Mononuclear cell (primary cell): ENCODE results near the gene SAMD4A. TPM values are rescaled to one million over a fixed set of nuclear protein-coding genes. Genes with fewer than 3 reads are reported as not detected.

Experiments
- H3K27me3 ChIP-seq: 2 replicates; pipeline ENCODE4 v1.6.0; 2011; ENCODE audit warnings: low read length, control low read depth; ENCODE audit not compliant: insufficient read depth
- H3K4me1 ChIP-seq: 2 replicates; pipeline ENCODE4 v1.5.1; 2011; ENCODE audit warnings: mild to moderate bottlenecking, low read length, control low read depth; ENCODE audit not compliant: insufficient read depth
- H3K4me3 ChIP-seq: 2 replicates; pipeline ENCODE4 v1.5.1; 2011; ENCODE audit warnings: mild to moderate bottlenecking, low read length, moderate library complexity
- H3K9me3 ChIP-seq: 2 replicates; pipeline ENCODE4 v1.5.1; 2011; ENCODE audit warnings: low read depth, mild to moderate bottlenecking, control low read depth, low read length
- total RNA-seq: library from RNA; depleted of rRNA; stranded (reverse); fragments of >200 nt; gene quantifications from one replicate; pipeline ENCODE4 v1.2.3, GENCODE V29; 2012

The SAMD4A gene
- total RNA-seq, 1 donor: 2.0 TPM

DNA sequence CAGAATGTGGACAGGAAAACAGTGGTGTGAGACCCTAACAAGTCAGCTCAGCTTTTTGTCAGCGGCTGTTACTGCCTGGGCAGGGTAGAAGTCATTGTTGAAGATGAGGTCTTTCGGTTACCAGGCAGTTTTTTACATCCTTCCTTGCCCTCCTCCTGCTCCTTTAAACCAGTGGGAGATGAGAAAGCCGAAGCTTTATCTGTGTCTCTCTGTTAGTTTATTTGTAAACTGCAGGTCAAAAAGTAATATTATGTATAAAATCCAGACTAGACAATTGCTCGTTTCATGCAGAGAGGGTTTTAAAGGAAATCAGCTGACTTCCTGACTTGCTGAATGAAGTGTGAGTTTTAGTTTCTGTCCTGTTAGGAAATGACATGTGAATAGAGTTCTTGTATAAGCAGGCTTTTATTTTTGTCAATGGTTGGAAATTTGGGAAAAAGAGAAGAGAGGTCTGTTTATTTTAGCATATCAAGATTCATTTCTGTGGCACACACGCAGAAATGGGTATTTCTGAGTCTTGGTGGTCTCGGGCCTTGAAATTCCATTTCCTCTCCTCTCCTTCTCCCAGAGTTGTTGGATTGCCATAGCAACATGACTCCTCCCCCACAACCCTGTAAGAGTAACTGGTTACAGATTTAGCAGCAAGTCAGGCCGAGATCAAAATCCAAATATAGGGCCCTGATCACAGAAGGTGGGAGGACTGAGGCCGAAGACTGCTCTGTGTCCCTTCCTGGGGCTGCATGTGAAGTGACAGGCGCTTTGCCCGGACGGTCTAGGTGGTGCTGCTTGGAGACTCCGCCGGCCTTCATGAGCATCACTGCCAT is 60.8 kb downstream of the SAMD4A start:
- Histone ChIP-seq H3K4me1 (peaks cover 36% of the 10 kb centered on the region), H3K4me3 (peak overlapping the region; percentile 23), H3K27me3 (no peaks in the 10 kb centered on the region), H3K9me3 (no peaks in the 10 kb centered on the region)

DNA sequence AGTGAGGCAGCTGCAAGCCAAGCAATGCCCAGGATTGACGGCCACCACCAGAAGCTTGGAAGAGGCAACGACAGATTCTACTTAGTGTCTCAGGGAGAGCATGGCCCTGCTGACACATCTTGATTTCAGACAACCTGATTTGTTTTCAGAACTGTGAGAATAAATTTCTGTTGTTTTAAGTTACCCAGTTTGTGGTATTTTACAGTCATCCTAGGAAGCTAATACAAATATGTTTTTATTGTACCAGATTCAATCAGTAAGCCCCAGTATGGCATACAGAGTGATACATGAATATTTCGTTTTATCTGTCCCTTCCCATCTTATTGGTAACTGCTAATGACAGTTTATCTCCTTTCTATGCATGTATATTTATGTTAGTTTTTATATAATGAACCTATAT is 62.3 kb downstream of the SAMD4A start:
- H3K9me3 ChIP-seq: no peaks in the 10 kb centered on the region
- peaks cover 36% of the 10 kb centered on the region for H3K4me1 ChIP-seq
- H3K4me3 ChIP-seq: no peak overlapping the region
- H3K27me3 ChIP-seq: no peaks in the 10 kb centered on the region

DNA sequence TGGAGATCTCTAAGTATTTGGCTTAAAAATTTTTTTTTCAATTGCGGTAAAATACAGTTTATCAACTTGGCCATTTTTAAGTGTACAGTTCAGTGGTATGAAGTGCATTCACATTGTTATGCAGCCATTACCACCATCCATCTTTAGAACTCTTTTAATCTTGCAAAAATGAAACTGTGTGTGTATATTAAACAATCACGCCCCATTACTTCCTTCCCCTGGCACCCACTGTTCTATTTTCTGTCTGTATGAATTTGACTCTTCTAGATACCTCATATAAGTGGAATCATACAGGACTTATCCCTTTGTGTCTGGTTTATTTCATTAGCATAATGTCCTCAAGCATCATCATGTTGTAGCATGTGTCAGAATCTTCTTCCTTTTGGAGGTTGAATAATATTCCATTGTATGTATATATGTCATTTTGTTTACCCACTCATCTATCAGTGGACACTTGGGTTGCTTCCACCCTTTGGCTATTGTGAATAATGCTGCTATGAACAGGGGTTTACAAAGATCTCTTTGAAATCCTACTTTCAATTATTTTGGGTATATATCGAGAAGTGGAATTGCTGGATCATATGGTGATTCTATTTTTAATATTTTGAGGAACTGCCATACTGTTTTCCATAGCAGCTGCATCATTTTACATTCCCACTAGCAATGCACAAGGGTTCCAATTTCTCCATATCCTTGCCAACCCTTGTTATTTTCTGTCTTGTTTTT is 62.9 kb downstream of the SAMD4A start:
- peaks cover 36% of the 10 kb centered on the region for H3K4me1 ChIP-seq
- no peak overlapping the region for H3K4me3 ChIP-seq
- H3K9me3 ChIP-seq: no peaks in the 10 kb centered on the region
- no peaks in the 10 kb centered on the region for H3K27me3 ChIP-seq

DNA sequence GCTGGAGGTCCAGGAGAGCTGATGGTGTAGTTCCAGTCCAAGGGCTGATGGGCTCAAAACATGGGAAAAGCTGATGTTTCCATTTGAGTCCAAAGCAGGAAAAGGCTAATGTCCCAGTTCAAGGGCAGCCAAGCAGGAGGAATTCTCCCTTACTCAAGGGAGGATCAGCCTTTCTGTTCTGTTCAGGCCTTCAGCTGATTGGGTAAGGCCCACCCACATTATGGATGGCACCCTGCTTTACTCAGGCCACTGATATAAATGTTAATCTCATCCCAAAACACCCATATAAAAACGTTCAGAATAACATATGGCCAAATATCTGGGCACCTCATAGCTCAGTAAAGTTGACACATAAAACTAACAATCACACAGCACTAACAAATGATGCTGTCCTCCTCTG is 64.1 kb downstream of the SAMD4A start:
- Histone ChIP-seq H3K27me3 (no peaks in the 10 kb centered on the region), H3K4me3 (no peak overlapping the region), H3K4me1 (peaks cover 33% of the 10 kb centered on the region), H3K9me3 (no peaks in the 10 kb centered on the region)

DNA sequence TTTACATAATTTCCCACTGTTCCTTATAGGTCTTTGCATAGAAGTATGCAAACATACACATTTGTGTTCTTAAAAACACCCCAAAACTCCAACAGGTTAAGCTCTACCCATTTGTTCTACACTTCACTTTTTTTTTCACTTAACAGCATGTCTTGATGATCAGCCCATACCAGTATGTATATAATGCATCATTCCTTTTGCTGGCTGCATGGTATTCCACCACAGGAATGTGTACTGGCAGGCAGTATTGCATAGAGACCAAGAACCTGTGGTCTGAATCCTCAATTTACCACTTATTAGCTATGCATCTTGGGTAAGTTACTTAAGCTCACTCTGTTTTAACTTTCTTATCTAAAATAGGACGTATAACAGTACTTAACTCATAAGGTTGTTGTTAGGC is 65.5 kb downstream of the SAMD4A start:
- no peak overlapping the region for H3K4me3 ChIP-seq
- no peaks in the 10 kb centered on the region for H3K27me3 ChIP-seq
- H3K9me3 ChIP-seq: no peaks in the 10 kb centered on the region
- H3K4me1 ChIP-seq: peaks cover 24% of the 10 kb centered on the region

DNA sequence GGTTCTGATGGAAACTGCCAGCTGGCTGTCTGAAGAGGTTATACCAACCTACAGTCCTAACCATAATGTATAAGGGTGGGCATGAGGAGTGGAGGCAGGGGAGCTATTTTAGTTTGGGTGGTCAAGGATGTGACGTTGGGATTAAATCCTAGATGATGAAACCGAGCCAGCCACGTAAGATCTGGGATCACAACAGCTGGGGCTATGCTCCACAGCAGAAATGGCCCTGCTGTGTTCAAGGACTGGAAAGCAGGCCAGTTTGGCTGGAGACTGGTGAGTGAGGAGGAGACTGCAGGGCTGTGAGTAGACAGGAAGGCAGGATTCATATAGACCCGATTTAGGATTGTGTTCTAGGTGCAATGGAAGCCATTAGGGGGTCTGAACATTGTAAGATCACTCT is 66.1 kb downstream of the SAMD4A start:
- H3K4me1 ChIP-seq: peaks cover 19% of the 10 kb centered on the region
- no peaks in the 10 kb centered on the region for H3K27me3 ChIP-seq
- no peak overlapping the region for H3K4me3 ChIP-seq
- H3K9me3 ChIP-seq: no peaks in the 10 kb centered on the region

DNA sequence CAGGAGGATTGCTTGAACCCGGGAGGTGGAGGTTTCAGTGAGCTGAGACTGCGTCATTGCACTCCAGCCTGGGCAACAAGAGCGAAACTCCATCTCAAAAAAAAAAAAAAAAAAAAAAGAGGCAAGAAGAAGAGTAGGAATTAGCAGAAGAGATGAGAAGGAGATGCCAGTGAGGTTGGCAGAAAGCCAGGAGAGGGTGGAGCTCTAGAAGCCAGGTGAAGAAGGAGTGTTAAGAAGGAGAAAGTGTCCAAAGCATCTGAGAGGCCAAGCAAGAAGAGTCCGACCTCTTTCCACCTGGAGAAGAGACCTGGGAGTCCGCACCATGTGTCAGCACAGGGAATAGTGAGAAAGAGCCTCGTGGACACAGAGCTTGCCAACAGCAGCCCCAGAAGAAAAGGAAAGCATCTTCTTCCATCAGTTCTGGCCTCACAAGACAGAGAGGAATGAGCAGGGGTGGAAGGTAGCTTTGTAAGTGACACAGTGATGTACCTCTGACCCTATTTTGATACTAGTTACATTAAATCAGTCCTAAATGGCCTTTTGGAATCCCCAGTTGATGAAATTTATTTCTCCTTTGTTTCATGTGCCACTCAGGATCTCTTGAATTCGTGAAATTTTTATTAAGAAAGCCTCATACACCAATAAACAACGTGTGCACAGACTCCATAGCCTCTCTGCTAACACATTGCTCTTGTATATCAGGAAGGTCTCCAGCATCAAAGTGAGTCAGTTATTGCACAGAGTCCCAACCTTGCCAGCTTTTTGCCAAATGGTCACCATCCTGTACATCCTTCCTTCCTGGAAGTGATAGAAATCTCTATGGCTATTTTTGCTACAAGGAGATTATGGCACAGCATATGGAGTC is 70.6 kb downstream of the SAMD4A start:
- Histone ChIP-seq H3K9me3 (no peaks in the 10 kb centered on the region), H3K4me1 (no peaks in the 10 kb centered on the region), H3K27me3 (no peaks in the 10 kb centered on the region), H3K4me3 (no peak overlapping the region)

DNA sequence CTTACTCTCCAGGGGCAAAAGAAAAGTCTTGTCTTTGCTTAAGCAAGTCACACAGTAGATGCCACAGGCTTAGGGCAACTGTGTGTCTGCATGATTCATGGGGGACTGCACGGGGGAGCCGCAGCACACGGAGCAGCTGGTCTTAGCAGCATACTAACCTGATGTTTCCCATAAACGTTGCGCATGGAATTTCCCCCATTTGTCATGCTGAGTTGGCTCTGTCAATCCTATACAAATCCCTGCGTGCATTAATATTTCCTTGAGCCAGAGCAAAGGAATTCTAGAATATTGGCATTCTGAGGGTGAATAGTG is 71.2 kb downstream of the SAMD4A start:
- no peak overlapping the region for H3K4me3 ChIP-seq
- H3K9me3 ChIP-seq: no peaks in the 10 kb centered on the region
- no peaks in the 10 kb centered on the region for H3K4me1 ChIP-seq
- no peaks in the 10 kb centered on the region for H3K27me3 ChIP-seq

DNA sequence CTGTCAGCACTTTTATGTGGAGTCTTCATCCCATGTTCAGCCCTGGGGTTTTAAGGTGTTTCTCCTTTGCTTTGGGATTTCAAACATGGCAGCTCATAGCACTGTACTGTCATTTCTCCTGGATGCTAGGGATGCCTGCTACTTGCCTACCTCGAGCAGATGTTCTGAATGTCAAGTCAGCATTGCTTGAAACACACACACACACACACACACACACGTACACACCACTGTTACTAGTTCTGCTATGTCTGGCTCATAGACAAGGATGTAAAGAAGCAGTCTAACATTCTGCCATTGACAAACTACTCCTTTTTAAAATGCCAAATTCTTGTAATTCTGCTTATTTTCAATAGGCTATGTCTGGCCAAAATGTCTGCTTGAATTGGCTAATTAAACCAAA is 72.7 kb downstream of the SAMD4A start:
- H3K4me3 ChIP-seq: no peak overlapping the region
- H3K9me3 ChIP-seq: no peaks in the 10 kb centered on the region
- H3K27me3 ChIP-seq: no peaks in the 10 kb centered on the region
- no peaks in the 10 kb centered on the region for H3K4me1 ChIP-seq

DNA sequence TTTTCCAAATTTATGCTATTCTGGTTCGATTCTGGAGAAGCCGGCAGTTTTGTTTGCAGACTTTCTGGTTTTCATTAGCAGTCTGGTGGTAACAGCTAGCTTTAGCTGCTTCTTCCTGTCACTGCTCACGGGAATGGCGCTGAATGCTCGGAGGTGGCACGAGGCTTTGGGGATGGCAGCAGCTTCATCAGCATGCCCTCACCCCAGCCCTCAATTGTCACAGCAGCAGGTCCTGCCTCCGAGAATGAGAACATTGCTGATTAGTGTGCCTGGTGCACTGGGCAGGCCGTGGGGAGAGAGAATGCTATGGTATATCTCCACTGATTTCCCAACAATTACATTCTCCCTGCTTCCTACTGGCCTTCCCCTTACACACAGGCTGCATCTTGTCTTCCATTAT is 73.6 kb downstream of the SAMD4A start:
- no peaks in the 10 kb centered on the region for H3K27me3 ChIP-seq
- H3K4me3 ChIP-seq: no peak overlapping the region
- H3K9me3 ChIP-seq: no peaks in the 10 kb centered on the region
- no peaks in the 10 kb centered on the region for H3K4me1 ChIP-seq

DNA sequence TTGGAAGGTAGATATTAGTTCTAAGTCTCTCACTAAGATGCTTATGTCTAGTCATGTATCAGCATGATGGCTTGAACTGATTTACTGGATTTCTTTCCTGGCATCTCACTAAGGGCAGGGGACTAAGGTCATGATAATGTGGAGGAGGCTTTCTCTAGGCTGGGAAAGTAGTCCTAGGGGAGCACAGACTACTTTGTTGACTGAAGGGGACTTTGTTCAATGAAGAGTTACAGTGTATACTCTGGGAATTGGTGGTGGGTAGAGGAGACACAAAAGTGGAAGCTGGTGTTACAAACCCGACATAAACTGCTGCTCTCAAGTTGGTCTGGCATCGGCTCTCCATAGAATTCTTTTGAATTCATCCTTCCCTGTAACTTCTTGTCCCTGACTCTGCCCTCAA is 75.2 kb downstream of the SAMD4A start:
- no peaks in the 10 kb centered on the region for H3K27me3 ChIP-seq
- H3K4me1 ChIP-seq: no peaks in the 10 kb centered on the region
- no peaks in the 10 kb centered on the region for H3K9me3 ChIP-seq
- no peak overlapping the region for H3K4me3 ChIP-seq

DNA sequence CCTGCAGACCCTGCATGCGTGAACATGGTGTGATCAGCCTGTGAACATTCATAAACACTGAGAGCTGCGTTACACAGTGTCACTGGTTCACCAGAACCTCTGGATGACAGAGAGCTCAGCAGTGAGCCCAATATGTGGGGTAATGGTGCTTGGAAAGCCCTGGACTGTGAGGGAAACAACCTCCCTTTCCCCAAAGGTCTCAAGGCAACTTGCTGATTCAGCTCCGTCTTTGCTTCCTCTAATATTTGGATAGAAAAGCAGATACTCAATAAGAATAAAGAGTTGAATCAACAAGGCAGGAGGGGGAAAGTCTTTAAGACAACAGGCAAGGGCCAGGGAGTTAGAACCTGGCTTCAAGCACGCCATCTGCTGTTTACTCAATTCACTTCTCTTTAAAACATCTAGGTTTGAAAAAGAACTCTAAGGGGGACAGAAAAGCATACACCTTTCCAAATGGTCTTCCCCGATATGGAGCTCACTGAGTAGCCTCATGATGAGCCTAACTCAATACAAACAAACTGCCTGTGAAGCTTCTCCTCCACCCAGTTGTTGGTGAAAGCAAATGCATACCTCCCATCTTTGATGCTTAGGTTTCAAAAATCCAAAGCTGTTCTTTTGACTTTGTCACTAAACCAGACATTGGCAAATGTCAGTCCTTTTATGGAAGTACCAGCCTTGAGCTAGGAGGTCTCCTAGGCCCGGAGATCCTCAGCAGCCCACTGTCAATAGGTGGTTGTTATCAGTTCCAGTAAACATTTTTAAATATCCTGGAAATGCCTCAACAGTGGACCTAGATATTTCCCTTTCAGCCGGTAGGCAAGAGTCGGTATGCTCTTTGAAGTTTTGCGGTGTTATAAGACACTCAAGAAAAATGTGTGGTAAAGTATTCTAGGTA is 76.1 kb downstream of the SAMD4A start:
- no peaks in the 10 kb centered on the region for H3K27me3 ChIP-seq

DNA sequence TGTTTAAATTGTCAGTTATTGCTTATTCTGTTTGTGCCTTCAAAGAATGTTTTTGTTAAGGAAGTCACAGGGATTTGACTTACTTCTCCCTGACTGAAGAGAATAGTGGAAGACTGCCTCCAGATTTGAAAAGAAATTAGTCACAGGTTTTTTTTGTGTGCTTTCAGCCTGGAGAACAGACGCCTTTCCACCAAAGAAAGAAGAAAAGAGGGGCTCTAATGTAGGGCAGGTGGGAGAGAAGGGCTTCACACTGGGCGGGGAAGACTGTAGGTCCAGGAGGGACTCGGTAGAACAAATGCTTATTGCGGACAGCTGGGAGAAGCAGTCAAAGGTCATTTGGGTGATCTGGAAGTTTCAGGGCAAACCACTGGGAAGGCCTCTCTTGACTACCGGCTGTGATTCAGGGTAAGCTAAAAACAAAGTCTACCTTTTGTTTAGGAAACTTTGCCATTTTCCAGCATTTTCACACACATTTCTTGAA is 76.8 kb downstream of the SAMD4A start:
- Histone ChIP-seq H3K4me1 (no peaks in the 10 kb centered on the region), H3K27me3 (no peaks in the 10 kb centered on the region), H3K9me3 (no peaks in the 10 kb centered on the region), H3K4me3 (no peak overlapping the region)

More for the DNA sequence above, 76.1 kb downstream of the SAMD4A start:
- Histone ChIP-seq H3K9me3 (no peaks in the 10 kb centered on the region), H3K4me1 (no peaks in the 10 kb centered on the region), H3K4me3 (no peak overlapping the region)

DNA sequence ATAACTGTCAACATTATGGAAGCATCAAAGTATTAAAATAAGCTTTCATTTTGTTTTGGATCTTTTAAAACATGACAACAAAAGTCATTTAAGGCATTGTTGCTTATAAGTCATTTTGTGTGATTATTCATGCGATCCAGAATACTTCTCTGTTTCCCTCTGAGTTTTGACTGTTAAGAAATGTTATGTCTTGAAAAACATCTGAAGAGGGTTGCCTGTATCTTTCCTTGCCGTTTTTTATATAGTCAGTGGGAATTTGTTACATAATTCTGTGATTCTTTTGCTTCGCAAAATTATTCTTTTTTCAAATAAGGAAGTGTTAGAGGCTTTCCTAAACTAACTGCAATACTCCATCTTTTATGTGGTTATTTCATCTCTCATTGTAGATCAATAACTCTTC is 78.7 kb downstream of the SAMD4A start:
- H3K27me3 ChIP-seq: peaks cover 5% of the 10 kb centered on the region
- no peak overlapping the region for H3K4me3 ChIP-seq
- no peaks in the 10 kb centered on the region for H3K9me3 ChIP-seq
- H3K4me1 ChIP-seq: no peaks in the 10 kb centered on the region
